HG03108 (cell line): Measurements from ENCODE around the gene PGLYRP2.
"Not testable (repeated sequence)": the region's sequence is repeated elsewhere in the genome, so short reads cannot be mapped to it uniquely, and the experiment has no call there.

ENCODE experiments used
- ATAC-seq: cut with Tn5 transposase; IDR thresholded peaks from one replicate; pipeline ENCODE4 v1.9.1; 2021; ENCODE audit warnings: moderate library complexity; ENCODE audit not compliant: unreplicated experiment

PGLYRP2 gene, protein sequence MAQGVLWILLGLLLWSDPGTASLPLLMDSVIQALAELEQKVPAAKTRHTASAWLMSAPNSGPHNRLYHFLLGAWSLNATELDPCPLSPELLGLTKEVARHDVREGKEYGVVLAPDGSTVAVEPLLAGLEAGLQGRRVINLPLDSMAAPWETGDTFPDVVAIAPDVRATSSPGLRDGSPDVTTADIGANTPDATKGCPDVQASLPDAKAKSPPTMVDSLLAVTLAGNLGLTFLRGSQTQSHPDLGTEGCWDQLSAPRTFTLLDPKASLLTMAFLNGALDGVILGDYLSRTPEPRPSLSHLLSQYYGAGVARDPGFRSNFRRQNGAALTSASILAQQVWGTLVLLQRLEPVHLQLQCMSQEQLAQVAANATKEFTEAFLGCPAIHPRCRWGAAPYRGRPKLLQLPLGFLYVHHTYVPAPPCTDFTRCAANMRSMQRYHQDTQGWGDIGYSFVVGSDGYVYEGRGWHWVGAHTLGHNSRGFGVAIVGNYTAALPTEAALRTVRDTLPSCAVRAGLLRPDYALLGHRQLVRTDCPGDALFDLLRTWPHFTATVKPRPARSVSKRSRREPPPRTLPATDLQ

DNA sequence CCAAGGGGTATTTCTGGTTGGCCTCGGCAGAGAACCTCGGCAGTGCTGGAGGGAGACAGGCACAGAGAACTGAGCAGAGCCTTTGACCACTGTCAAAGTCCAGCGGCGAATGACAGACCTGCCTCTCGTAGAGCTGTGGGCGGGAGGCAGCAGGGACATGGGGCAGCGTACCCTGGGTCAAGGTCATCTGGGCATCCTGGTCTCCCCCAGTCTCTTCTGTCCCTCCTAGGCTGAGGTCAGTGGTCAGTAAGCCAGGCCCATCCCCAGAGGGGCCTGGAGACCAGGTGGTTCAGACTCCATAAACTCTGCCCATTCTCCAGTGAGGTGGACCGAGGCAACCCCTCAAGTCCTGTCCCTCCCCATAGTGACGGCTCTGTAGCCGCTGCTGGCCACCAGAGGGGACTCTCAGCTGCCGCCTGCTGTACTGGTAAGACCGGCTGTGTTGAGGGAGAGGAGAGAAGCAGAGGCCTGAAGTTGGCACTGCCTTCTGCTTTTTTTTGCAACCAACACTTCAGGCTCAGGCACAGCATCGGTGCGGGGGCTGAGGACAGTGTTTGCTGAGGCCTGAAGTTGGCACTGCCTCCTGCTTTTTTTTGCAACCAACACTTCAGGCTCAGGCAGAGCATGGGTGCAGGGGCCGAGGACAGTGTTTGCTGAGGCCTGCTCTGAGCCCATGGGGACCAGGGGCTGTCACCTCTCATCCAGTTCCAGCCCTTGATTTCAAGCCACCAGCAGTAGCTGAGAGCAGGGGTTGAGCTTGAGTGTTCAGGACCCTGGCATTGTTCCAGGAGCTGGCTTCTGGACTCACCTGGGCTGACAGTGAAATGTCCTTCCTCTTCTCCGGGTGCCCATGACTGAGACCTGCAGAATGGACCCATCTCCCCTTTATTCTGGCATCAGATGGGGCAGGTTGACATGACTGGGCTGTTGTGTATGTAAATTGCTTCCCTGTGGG is at the start of gene PGLYRP2:
Gene PGLYRP2 (minus strand): TSS at position 111 of the 955 bp plus-strand sequence. CDS start 130 bp downstream, outside the sequence.
- ATAC-seq, result no peak

DNA sequence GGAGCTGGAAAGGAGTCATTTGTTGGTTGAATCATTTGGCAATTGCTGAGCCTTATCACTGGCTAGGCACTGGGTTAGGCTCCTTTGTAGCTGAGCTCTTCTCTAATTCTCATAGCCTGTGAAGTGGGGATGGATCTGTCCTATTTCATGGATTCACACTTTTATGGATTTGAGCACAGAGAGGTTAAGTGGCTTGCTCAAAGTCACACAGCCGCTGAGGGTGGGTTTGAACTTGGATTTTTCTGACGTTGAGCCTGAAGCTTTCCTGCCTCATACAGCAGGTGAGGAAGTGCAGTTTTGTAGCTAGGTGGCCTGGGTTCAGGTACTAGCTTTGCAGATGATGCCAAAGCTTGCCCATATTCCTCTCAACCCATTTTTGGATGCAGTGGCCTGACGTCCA is 48.4 kb upstream of the PGLYRP2 start:
- ATAC-seq, result no peak

GRCh38 chr19:15526408-15526807 is 47.1 kb upstream of the PGLYRP2 start:
- no peak for ATAC-seq

DNA sequence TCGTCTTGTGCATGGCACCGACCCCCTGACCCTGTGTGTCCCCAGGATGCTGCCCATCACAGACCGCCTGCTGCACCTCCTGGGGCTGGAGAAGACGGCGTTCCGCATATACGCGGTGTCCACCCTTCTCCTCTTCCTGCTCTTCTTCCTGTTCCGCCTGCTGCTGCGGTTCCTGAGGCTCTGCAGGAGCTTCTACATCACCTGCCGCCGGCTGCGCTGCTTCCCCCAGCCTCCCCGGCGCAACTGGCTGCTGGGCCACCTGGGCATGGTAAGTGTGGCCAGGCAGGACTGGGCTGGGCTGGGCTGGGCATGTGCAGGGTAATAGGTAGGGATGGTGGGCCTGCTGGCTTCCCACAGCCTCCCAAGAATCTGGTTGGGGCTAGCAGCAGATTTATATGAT is 46.0 kb upstream of the PGLYRP2 start:
- ATAC-seq, result no peak

- no peak for ATAC-seq
Observed at GRCh38 chr19:15524781-15525180, 45.5 kb upstream of the PGLYRP2 start.

DNA sequence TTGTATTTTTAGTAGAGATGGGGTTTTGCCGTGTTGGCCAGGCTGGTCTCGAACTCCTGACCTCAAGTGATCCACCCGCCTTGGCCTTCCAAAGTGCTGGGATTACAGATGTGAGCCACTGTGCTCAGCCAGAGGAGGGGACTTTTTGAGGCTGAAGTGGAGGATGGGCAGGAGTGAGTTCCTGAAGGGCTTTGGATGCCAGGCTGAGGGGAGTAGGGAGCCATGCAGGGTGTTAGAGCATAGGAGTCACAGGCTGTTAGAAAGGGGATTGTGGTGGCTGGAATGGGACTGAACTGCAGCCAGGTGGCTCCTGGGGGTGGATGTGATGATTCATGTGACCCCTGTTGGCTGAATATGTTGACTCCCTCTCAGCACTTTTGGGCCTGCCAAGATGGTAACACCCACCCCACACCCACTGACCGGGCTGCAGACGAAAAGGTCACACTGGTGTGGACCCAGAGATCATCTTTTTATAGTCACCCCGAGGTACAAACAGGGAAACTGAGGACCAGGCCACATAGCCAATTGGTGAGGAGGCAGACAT is 40.2 kb upstream of the PGLYRP2 start:
- ATAC-seq, result no peak

DNA sequence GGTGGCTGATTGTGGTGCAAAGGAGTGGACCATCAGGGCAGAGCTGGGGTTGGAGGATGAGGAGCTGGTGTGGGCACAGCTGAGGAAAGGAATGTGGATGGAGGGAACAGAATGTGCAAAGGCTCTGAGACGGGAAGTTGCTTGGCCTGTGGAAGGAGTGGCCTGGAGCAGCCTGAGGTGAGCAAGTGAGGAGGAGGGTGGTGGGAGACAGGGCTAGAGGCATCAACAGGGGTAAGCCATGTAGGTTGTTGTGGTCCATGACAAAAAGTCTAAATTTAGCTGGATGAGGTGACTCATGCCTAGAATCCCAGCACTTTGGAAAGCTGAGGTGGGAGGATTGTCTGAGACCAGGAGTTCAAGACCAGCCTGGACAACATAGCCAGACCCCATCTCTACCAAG is 38.5 kb upstream of the PGLYRP2 start:
- ATAC-seq, result no peak

DNA sequence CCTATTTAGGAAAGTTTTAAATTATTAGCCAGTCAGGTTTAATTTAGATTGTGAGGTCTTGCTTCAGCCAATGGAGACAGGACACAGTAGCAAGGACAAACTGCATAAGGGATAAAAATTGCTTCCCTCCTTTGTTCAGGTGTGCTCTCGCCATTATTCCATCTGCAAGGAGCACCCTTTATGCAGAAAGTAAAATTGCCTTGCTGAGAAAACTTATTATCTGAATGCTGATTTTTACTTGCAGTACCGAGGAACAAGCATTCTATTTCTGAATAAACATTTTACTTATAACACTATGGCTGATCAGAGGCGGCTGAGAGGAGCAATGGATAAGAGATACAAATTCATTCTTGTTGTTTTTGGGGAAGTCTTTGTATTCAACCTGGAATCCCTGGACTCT is 37.1 kb upstream of the PGLYRP2 start:
- no peak for ATAC-seq

DNA sequence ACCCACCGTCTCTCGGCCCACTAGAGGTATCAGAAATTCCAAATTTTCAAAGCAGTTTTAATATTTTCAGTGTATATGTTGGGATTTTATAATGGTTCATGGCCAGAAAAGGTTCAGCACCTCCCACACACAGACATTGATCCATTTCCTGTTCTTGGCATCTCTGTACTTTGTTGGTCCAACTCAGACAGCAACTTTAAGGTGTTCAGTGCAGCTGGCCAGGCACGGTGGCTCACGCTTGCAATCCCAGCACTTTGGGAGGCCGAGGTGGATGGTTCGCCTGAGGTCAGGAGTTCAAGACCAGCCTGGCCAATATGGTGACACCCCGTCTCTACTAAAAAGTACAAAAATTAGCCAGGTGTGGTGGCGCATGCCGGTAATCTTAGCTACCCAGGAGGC is 35.9 kb upstream of the PGLYRP2 start:
- not testable (repeated sequence) for ATAC-seq

DNA sequence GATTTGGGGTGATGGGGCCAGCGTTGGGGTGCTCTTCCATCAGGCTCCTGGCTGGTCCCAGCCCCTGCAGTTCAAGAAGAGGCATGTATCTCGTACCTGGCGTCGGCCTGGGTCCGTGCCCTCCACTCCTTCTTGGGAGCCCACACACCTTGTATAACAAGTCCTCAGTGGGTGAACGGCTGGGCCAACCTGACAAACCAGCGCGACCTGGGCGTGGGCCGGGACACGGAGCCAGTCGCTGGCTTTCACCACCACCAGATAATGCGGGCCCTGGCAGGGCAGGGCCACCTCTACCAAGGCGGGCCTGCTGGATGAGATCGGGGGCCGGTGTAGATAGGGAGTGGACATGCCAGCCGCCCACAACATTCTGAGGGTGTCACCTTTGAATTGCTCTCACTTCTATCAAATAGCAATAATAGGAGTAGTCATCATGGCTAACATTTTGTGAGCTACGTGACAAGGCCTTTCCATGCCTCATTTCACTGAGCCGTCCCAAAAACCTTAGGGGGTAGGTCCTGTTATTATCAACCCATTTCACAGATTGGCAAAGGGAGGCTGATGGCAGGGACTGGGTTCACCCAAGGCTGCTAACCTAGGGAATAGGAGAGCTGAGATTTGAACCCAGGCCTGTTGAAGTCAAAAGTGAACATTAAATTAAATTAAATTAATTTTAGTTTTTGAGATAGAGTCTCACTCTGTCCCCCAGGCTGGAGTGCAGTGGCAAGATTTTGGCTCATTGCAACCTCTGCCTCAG is 32.5 kb upstream of the PGLYRP2 start:
- ATAC-seq, result no peak

- ATAC-seq, result no peak
Observed at GRCh38 chr19:15508035-15508710, 28.9 kb upstream of the PGLYRP2 start, which contains the start of gene CYP4F22. Gene CYP4F22 (plus strand): TSS chr19:15508525. CDS start chr19:15525337, 16,812 bp downstream.

DNA sequence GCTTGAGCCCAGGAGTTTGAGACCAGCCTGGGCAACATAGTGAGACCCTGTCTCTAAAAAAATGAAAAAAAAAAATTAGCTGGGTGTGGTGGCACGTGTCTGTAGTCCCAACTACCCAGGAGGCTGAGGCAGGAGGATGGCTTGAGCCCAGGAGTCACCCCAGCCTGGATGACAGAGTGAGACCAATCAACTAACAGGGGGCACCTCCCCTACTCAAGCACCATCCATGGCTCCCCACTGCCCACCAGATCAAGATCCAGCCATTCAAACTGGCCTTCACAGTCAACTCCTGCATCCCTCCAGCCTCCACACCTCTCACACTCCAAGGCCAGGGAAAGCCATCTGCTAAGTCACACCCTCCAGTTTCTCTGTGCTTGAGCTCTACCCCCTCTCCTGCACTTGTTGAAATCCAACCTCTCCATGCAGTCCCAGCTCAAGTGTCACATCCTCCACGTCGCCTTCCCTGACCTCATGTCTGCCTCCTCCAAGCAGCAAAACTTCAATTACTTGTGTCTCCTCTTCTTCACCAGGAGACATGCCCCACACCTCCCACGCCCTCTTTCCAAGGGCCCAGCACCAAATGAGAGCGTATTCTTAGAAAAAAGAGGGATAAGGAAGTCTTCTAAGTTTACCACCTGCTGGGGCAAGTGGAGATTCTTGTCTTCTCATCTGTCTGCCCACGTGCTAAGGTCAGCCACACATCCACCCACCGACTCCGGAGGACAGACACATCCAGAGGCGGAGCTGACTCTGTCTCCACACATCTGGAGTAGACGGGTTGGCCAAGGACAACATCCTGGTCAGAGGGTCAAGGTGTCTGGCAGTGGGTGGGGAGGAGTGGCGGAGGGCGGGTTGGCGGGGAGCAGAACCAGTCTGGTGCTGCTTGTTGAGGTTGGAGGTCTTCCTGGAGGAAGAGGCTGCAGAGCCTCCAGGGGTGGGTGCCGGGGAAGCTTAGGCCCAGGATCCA is 28.1 kb upstream of the PGLYRP2 start:
- no peak for ATAC-seq

- no peak for ATAC-seq
Observed at GRCh38 chr19:15506074-15506571, 26.8 kb upstream of the PGLYRP2 start.

DNA sequence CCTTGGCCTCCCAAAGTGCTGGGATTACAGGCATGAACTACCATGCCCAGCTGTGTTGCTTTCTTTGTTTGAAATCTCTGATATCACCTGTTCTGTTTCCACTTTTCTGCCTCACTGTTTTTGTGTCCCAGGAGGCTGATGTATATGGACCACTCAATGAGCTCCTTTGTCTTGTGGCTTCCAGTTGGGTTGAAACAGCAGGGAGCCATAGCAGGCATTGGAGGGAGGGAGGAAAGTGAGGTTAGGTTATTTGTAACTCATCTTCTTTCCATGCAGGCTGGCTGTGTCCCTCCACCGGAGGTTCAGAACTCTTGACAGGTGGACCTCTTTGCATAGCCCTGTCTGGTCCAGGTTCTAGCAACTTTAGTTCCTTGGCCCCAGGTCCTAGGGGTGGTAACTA is 23.0 kb upstream of the PGLYRP2 start:
- no peak for ATAC-seq

DNA sequence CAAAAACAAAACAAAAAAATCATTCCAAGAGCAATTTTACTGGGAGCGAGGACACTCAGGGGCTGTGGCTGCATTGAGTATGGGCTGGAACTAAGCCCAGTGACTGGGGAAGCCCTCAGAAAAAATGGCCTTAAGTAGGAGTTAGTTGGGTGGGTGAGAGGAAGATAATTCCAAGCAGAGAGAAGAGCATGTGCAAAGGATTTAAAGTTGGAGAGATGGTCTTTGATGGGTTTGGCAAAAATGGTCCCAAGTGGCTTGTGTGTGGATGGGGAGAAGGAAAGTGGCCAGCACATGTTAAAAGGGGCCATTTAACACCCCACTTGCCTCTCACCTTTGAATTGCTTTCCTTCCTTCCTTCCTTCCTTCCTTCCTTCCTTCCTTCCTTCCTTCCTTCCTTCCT is 22.3 kb upstream of the PGLYRP2 start:
- no peak for ATAC-seq

- no peak for ATAC-seq
Observed at GRCh38 chr19:15498910-15499309, 19.6 kb upstream of the PGLYRP2 start.

- ATAC-seq, result no peak
Observed at GRCh38 chr19:15498156-15498858, 19.0 kb upstream of the PGLYRP2 start.

- no peak for ATAC-seq
Observed at GRCh38 chr19:15495151-15495550, 15.8 kb upstream of the PGLYRP2 start.
